GM21717 (cell line): Measurements from ENCODE around the gene HMCN1.
A peak's percentile ranks its signal among the peaks of the same experiment; 100 is the strongest.

Experiments
- ATAC-seq: cut with Tn5 transposase; IDR thresholded peaks from one replicate; pipeline ENCODE4 v1.9.1; 2021; ENCODE audit warnings: mild to moderate bottlenecking, moderate library complexity; ENCODE audit not compliant: unreplicated experiment

The HMCN1 gene

GRCh38 chr1:186063091-186063657, 329.0 kb downstream of the HMCN1 start:
- no peak for ATAC-seq

- no peak for ATAC-seq
These were observed 332.2 kb downstream of the HMCN1 start for GRCh38 chr1:186066411-186066810.

DNA sequence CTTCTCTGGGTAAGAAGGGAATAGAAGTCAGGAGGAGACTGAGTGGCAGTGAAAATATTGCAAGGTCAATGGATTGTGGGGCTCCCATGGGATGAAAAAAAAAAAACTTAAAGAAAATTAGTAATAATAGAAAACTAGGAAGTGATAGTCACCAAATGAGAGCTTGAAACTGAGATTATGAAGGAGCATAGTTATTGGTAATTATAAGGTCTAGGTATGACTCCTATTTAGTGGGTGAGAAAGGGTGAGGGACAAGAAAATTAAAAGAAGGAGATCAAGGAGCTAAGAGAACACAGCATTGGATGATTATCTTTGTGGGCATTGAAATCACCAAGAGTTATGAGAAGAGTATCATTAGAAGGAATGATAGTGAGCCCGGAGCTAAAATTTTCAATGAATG, 339.5 kb downstream of the HMCN1 start:
- no peak for ATAC-seq

DNA sequence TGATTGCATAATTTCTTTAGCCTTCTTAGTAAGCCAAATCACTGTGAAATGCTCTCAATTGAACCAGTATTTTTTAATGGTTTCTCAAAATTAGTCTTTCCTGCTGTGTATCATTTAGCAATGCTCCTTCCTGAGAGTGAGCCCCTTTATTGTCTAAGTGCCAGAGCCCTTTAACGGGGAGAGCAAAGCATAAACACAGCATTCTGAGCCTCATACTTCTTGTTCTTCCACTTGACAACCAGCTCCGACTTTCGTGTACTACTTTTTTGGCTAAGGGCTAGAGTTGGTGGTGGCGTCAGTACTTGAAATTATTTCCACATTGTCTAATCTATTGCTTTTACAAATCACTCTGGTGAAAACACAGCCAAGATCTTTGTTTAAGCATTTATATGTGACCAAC, 341.8 kb downstream of the HMCN1 start:
- ATAC-seq = no peak

- peak; percentile 97 for ATAC-seq
These were observed 344.1 kb downstream of the HMCN1 start for GRCh38 chr1:186078245-186078644.

DNA sequence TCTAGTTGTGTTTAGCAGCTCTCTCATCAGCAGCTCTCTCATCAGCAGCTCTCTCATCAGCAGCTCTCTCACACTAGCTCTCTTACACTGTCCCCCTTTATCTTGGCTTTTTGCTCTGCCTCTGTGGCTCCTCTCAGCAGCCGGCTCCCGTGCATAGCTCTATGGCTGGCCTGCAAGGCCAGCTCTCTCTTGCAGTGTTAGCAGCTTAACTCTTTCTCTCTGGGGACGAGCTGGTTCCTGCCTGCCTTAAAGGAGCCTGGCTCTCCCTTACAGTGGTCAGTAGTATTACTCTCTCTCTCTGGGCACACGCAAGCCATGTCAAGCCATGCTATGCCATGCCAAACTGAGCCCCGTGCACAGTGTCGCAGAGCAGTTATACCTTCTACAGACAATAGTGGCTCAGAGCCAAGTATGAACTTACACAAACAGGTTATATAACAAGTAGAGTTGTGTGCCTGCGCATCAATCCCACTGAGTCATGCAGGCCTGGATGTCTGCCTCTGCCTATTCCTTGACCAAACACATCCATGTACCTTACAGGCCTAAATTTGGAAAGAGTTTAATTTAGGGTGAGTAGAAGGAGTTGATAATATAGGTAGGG, 345.0 kb downstream of the HMCN1 start:
- ATAC-seq = no peak

DNA sequence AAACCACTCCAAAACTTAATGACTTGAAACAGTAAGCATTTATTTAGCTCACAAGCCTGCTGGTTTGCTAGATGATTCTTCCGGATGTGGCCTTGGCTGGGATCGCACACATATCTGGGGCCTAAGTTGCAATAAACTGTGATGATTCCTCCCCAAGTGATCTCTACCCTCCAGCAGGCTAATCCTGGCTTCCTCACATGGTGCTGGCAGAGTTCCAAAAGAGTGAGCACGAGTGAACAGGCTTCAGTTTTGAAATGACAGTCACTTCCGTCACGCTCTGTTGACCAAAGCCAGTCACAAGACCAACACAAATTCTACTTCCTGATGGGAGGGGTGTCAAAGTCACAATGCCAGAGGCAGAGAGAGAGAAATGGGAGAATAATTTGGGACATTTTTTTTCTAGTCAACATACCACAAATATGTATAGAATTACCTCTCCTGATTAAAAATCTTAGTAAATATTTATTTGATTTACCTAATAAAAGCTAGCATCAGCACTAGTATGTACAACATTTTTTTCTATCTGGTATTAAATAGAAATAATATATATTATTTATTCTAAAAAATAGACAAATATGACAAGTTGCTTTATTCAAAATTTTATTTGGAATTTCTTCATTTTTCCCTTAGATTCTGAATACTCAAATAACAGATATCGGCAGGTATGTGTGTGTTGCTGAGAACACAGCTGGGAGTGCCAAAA, 348.2 kb downstream of the HMCN1 start:
- ATAC-seq = peak; percentile 57

- ATAC-seq = no peak
These were observed 352.4 kb downstream of the HMCN1 start for GRCh38 chr1:186086583-186086982.

- ATAC-seq = no peak
These were observed 355.7 kb downstream of the HMCN1 start for GRCh38 chr1:186089940-186090339.

DNA sequence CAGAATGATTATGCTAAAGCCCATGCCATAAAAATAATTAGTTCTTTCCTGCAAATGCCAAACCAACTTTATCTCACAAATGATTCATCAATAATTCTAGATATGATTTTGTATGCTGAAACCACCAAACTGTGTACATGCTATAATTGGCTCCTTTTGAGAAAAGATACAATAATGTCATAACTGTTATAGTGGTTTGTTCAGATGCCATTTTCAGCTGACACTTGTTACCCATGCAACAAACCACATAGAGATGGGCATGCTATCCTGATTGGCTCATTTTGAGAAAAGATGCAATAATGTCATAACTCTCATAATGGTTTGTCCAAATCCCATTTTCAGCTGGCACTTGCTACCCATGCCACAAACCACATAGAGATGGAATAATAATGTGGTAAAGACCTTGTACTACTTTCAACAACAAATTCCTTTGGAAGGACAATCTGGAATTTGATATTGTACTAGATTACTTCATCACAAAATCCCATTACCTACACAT, 357.1 kb downstream of the HMCN1 start:
- no peak for ATAC-seq

DNA sequence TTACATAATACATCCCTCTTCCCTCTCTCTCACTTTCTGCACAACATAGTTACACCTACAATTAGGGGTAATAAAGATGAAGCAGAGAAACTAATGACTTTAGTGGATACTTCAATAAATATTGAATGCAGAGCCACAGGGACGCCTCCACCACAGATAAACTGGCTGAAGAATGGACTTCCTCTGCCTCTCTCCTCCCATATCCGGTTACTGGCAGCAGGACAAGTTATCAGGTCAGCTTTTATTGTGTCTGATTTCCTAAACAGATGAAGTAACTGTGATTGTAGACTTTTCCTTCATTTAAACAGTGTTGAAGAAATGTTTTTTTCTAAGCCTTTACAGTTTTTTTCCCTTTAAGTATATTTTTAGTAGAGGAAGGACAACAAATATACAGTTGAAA, 359.2 kb downstream of the HMCN1 start:
- ATAC-seq = no peak

- ATAC-seq = no peak
These were observed 360.0 kb downstream of the HMCN1 start for GRCh38 chr1:186094172-186094571.

GRCh38 chr1:186099336-186100104, 365.3 kb downstream of the HMCN1 start:
- ATAC-seq = no peak

GRCh38 chr1:186102107-186102506, 367.9 kb downstream of the HMCN1 start:
- ATAC-seq = no peak

GRCh38 chr1:186102547-186103148, 368.5 kb downstream of the HMCN1 start:
- ATAC-seq = no peak

DNA sequence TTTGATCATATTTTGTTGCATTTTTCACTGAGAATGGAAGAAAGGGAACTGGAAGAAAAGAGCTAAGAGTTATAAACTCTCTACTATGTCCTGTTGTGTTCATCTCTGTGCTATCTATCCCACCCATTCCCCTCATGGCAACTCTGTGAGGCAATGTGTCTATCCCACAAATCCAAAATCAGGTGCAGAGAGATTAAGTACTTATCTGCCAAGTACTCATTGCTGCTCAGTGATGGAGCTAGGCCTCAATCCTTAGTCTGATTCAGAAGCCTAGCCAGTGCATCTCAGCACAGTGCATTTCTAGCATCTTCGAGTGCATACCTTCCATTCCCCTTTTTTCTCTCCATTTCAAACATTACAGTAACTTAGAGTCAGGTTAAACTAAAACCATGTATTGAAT, 370.3 kb downstream of the HMCN1 start:
- ATAC-seq = no peak

DNA sequence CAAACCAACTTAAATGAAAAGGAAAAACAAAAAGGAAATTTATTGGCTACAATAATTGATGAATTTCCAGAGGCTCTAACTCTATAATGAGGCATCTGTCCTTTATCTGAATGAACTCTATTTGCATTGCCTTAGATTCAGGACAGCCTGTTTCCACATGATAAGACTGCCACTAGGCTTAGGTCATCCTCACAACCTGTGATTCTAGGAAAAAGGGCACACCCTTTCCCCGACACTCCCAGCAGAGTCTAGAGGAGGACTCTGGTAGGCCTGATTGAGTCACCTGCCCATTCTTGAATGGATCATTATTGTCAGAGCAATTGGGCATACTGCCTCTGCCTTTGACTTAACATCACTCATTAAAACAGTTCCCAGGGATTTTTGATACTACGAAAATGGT, 378.1 kb downstream of the HMCN1 start:
- ATAC-seq = no peak

DNA sequence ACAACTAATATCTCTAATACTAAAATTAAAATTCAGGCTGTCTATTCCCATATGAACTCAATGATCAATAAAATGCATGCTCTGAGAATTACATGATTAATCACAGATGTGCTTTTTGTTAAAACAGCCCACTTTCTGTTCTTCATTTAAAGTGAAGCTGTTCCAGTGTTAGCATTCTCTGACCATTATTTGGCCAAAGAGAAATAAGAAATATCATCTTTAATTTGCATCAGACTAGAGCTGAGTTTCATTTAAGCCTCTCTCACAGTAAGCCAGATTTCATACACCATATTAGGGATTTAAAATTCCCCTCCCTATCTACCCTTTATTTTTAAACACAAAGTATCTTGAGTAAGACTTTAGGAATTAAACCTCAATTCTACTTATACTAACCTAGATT, 379.3 kb downstream of the HMCN1 start:
- no peak for ATAC-seq

DNA sequence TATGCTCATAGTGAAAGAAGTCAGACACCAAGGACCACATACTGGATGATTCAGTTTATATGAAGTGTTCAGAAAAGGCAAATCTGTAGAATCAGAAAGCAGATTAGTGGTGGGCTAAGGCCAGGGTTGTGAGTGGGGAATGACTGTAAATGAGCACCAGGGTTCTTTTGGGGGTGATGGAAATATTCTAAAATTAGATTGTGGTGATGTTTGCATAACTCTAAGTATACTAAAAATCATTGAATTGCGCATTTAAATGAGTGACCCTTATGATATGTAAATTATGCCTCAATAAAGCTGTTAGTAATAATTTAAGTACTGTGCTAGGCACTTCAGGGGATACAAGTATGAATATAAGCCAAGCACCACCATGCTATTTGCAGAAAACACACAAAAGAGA, 384.5 kb downstream of the HMCN1 start:
- no peak for ATAC-seq

- no peak for ATAC-seq
These were observed 388.6 kb downstream of the HMCN1 start for GRCh38 chr1:186122837-186123236.

- no peak for ATAC-seq
These were observed 390.8 kb downstream of the HMCN1 start for GRCh38 chr1:186125035-186125434.
